SK-N-MC (cell line): ENCODE data around the gene RBM43.

Source experiments
- EZH2 ChIP-seq: fragments of 200-600 bp; sonication (generic); IDR thresholded peaks from one replicate; pipeline ENCODE4 v1.6.1; 2017; ENCODE audit warnings: antibody characterized with exemption
- FOXP2 ChIP-seq: optimal IDR thresholded peaks from 2 replicates; pipeline ENCODE3; 2011; ENCODE audit warnings: mild to moderate bottlenecking, moderate library complexity; ENCODE audit not compliant: insufficient read depth; ENCODE audit errors: extremely low read length, control extremely low read depth

DNA sequence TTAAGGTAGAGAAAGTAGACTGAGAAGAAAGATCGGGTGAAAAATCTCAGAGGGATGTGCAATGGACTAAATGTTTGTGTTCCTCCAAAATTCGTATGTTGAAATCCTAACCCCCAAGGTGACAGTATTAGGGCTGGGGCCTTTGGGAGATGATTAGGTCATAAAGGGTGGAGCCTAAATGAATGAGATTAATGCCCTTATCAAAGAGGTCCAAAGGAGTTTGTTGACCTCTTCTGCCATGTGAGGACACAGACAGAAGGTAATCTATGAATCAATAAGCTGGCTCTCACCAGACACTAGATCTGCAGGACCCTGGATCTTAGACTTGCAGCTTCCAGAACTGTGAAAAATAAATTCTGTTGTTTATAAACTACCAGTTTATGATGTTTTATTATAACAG is 30.5 kb upstream of the RBM43 start:
- TF ChIP-seq FOXP2 (no peak), EZH2 (no peak)
